PFSK-1 (cell line): ENCODE measurements around the gene ANKRD26.

Experiments used
- FOXP2 ChIP-seq: optimal IDR thresholded peaks from 2 replicates; pipeline ENCODE3; 2011; ENCODE audit warnings: borderline replicate concordance, control low read depth, inconsistent platforms; ENCODE audit not compliant: insufficient read depth; ENCODE audit errors: extremely low read length, extremely low read depth
- POLR2AphosphoS5 ChIP-seq: IDR thresholded peaks from 2 replicates; pipeline ENCODE4 v1.6.1; 2012; ENCODE audit warnings: low read depth, mild to moderate bottlenecking, control low read depth, low read length, moderate library complexity
- SIN3A ChIP-seq: IDR thresholded peaks from 2 replicates; pipeline ENCODE4 v1.6.1; 2012; ENCODE audit warnings: mild to moderate bottlenecking, low read length, moderate library complexity, borderline replicate concordance; ENCODE audit not compliant: insufficient read depth
- TAF1 ChIP-seq: IDR thresholded peaks from 2 replicates; pipeline ENCODE4 v1.6.1; 2012; ENCODE audit warnings: low read length, control low read depth, borderline replicate concordance; ENCODE audit not compliant: insufficient read depth
- TF ChIP-seq, protein P1 (sequence below), 2 experiments: IDR thresholded peaks; 2 replicates each; pipeline versions ENCODE4 v1.6.1 to v1.8.0; 2011 to 2012; ENCODE audit warnings: low read depth in 2 of 2, low read length in 2 of 2, control low read depth in 1 of 2, inconsistent platforms in 1 of 2, mild to moderate bottlenecking in 1 of 2, moderate library complexity in 1 of 2; ENCODE audit not compliant: insufficient read depth in 1 of 2

ANKRD26 gene

DNA sequence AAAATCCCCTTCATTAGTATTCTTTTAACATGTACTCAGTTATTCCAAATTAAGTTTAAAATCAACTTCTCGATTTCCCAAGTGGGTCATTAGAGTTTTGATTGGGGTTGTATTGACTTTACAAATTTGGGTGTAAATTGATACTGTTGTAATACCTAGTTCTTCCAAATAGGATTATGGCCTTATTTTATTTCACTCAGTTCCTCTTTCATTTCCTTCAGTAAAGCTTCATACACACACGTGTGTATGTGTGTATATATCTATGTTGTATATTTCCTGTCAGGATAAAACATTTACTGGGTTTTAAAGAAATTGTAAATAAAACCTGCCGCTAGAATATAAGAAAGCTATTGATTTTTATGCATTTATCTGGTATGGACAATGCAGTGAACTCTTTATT is 38.0 kb upstream of the ANKRD26 start:
- no peak for TF ChIP-seq FOXP2
- no peak for TF ChIP-seq POLR2AphosphoS5
- no peak for TF ChIP-seq SIN3A

DNA sequence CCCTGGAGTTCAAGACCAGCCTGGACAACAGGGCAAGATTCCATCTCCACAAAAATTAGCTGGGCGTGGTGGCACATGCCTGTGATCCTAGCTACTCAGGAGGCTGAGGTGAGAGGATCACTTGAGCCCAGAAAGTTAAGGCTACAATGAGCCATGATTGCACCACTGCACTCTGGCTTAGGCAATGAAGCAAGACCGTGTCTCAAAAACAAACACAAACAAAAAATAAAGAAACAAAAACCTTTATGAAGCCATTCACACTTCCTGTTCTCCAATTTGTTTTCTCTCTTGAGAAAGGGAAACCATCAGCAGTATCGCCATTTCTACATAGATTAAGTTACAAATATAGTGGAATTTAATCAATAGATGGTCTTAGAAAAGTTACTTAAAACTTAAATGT is 34.1 kb upstream of the ANKRD26 start:
- TF ChIP-seq POLR2AphosphoS5 (no peak), SIN3A (no peak), TAF1 (no peak), FOXP2 (no peak)
- TF ChIP-seq, protein P1, sequence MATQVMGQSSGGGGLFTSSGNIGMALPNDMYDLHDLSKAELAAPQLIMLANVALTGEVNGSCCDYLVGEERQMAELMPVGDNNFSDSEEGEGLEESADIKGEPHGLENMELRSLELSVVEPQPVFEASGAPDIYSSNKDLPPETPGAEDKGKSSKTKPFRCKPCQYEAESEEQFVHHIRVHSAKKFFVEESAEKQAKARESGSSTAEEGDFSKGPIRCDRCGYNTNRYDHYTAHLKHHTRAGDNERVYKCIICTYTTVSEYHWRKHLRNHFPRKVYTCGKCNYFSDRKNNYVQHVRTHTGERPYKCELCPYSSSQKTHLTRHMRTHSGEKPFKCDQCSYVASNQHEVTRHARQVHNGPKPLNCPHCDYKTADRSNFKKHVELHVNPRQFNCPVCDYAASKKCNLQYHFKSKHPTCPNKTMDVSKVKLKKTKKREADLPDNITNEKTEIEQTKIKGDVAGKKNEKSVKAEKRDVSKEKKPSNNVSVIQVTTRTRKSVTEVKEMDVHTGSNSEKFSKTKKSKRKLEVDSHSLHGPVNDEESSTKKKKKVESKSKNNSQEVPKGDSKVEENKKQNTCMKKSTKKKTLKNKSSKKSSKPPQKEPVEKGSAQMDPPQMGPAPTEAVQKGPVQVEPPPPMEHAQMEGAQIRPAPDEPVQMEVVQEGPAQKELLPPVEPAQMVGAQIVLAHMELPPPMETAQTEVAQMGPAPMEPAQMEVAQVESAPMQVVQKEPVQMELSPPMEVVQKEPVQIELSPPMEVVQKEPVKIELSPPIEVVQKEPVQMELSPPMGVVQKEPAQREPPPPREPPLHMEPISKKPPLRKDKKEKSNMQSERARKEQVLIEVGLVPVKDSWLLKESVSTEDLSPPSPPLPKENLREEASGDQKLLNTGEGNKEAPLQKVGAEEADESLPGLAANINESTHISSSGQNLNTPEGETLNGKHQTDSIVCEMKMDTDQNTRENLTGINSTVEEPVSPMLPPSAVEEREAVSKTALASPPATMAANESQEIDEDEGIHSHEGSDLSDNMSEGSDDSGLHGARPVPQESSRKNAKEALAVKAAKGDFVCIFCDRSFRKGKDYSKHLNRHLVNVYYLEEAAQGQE (IDR thresholded peaks at IDR 0.05; ENCODE audit: insufficient read depth in 1 of 2, low read depth in 2 of 2, low read length in 2 of 2): no peak

DNA sequence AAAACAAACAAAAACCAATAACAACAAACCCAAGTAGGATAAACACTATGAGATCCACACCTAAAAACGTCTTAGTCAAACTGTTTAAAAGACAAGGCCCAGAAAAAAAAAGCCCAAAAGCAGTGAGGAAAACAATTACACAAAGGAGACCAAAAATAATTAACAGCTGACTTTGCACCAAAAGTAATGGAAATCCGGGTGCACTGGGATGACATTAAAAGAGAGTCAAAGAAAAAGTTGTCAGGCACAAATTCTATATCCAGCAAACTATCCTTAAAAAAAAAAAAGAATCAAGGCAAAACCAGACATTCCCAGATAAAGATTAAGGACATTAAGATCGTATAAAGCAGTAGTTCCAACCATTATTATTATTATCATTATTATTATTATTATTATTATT is 7.9 kb upstream of the ANKRD26 start:
- TF ChIP-seq TAF1: no peak
- no peak for TF ChIP-seq POLR2AphosphoS5
- TF ChIP-seq, protein P1 (IDR thresholded peaks at IDR 0.05; ENCODE audit: insufficient read depth in 1 of 2, low read depth in 2 of 2, low read length in 2 of 2): no peak
- TF ChIP-seq SIN3A: no peak
- no peak for TF ChIP-seq FOXP2

DNA sequence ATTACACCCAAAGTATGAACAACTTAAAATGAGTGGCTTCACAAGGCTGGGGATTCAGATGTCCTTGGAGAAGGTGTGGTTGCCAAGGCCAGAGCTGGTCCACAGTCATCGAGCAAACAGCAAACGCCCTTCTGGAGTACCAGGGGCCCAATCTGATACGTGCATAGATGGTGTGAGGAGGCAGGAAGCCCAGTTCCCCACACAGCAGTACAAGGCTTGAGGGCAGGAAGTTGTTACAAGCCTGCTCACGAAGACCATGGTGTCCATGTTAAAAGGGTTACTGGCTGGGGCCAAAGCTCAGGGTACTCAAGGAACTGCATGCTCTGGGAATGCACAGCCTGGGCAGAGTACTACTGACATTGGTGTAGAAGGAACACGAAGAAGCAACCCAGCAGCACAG is 4.6 kb upstream of the ANKRD26 start:
- TF ChIP-seq FOXP2: no peak
- TF ChIP-seq, protein P1 (IDR thresholded peaks at IDR 0.05; ENCODE audit: insufficient read depth in 1 of 2, low read depth in 2 of 2, low read length in 2 of 2): no peak
- TF ChIP-seq SIN3A: no peak
- no peak for TF ChIP-seq POLR2AphosphoS5
- TF ChIP-seq TAF1: no peak

DNA sequence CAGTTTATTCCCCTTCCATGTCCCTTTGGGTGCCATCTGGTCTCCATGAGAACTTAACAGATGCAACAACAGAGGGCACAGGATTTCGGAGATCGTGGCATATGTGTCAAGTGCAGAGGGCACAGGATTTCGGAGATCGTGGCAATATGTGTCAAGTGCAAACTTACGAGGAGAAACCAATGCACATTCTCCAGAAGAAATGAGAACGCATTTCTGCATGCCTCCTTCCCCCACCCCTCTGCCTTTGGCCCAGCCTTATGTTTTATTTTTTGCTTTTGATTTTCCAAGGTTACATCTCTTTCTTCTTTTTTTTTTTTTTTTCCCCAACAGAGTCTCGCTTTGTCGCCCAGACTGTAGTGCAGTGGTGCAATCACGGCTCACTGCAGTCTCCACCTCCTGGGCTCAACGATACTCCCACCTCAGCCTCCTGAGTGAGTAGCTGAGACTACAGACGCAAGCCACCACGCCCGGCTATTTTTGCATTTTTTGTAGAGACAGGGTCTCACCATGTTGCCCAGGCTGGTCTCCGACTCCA is 586 bp upstream of the ANKRD26 start:
- TF ChIP-seq, protein P1 (IDR thresholded peaks at IDR 0.05; ENCODE audit: insufficient read depth in 1 of 2, low read depth in 2 of 2, low read length in 2 of 2): no peak
- no peak for TF ChIP-seq FOXP2
- TF ChIP-seq TAF1: no peak
- no peak for TF ChIP-seq SIN3A
- no peak for TF ChIP-seq POLR2AphosphoS5
